Measurements from ENCODE around the gene APP. TPM values are rescaled to one million over a fixed set of nuclear protein-coding genes. Genes with fewer than 3 reads are reported as not detected.

Gene APP
- total RNA-seq, 1 donor = 373 TPM

DNA sequence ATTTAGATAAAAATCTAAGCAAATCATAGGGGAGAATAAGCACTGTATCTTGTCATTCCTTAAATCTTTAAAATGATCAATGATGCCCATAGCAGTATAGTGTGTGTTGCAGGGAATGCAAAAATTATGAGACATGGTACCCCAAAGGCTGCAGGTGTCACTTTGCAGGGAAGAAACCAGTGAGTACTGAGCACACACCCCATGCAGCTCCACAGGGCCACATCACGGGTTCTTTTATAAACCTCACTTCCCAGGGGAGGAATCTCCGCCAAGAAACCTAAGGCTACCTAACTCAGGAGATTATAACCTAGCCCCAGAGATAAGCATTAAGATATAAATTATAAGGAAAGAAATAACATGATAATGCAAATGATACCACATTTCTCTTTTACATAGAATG, 115.6 kb downstream of the APP start:
- DNase-seq (ENCODE audit: insufficient read length, low spot score, missing footprints) = no peak
- Histone ChIP-seq H3K27ac (ENCODE audit: low read depth, low read length) (no peak overlapping the region), H3K4me2 (ENCODE audit: insufficient read depth, low read length) (no peak overlapping the region)

DNA sequence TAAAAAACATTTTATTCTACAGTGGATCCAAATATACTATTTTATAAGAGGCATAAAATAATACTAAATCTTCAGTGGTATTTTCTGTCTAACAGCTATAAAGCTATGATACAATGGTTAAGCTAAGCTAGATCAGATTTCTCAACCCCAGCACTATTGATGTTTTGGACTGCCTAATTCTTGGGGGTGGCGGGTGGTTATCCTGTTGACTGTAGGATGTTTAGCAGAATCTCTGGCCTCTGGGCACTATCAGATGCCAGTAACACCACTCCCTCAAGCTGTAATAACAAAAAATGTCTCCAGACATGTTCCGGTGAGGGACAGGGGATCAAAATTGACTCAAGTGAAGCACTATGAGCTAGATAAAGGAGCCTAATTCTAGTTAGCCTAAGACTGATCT, 118.5 kb downstream of the APP start:
- H3K4me3 ChIP-seq (ENCODE audit: insufficient read depth, low read length) = no peak overlapping the region
- H4K20me1 ChIP-seq (ENCODE audit: insufficient read depth, low read length) = peaks cover 14% of the 10 kb centered on the region
- TF ChIP-seq, protein P1, sequence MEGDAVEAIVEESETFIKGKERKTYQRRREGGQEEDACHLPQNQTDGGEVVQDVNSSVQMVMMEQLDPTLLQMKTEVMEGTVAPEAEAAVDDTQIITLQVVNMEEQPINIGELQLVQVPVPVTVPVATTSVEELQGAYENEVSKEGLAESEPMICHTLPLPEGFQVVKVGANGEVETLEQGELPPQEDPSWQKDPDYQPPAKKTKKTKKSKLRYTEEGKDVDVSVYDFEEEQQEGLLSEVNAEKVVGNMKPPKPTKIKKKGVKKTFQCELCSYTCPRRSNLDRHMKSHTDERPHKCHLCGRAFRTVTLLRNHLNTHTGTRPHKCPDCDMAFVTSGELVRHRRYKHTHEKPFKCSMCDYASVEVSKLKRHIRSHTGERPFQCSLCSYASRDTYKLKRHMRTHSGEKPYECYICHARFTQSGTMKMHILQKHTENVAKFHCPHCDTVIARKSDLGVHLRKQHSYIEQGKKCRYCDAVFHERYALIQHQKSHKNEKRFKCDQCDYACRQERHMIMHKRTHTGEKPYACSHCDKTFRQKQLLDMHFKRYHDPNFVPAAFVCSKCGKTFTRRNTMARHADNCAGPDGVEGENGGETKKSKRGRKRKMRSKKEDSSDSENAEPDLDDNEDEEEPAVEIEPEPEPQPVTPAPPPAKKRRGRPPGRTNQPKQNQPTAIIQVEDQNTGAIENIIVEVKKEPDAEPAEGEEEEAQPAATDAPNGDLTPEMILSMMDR (IDR thresholded peaks at IDR 0.05; ENCODE audit: extremely low read depth, low read depth, low read length) = no peak
- peaks cover 20% of the 10 kb centered on the region for H3K36me3 ChIP-seq (ENCODE audit: insufficient read depth, low read length)
- peaks cover 2% of the 10 kb centered on the region for H3K4me1 ChIP-seq (ENCODE audit: insufficient read depth, low read length)
- H3K4me2 ChIP-seq (ENCODE audit: insufficient read depth, low read length) = no peak overlapping the region
- DNase-seq (ENCODE audit: insufficient read length, low spot score, missing footprints) = no peak
- no peak overlapping the region for H2AFZ ChIP-seq (ENCODE audit: low read length)
- no peaks in the 10 kb centered on the region for H3K27me3 ChIP-seq (ENCODE audit: insufficient read depth, low read length)
- H3K27ac ChIP-seq (ENCODE audit: low read depth, low read length) = no peak overlapping the region
- peaks cover 43% of the 10 kb centered on the region for H3K79me2 ChIP-seq (ENCODE audit: insufficient read depth, low read length)
- H3K9me3 ChIP-seq (ENCODE audit: low read depth, low read length) = no peaks in the 10 kb centered on the region

More for the DNA sequence above, 115.6 kb downstream of the APP start:
- no peaks in the 10 kb centered on the region for H3K9me3 ChIP-seq (ENCODE audit: low read depth, low read length)
- no peak overlapping the region for H2AFZ ChIP-seq (ENCODE audit: low read length)
- H3K36me3 ChIP-seq (ENCODE audit: insufficient read depth, low read length) = peaks cover 17% of the 10 kb centered on the region
- TF ChIP-seq, protein P1 (IDR thresholded peaks at IDR 0.05; ENCODE audit: extremely low read depth, low read depth, low read length) = no peak
- H4K20me1 ChIP-seq (ENCODE audit: insufficient read depth, low read length) = peaks cover 27% of the 10 kb centered on the region
- H3K27me3 ChIP-seq (ENCODE audit: insufficient read depth, low read length) = no peaks in the 10 kb centered on the region
- peaks cover 52% of the 10 kb centered on the region for H3K79me2 ChIP-seq (ENCODE audit: insufficient read depth, low read length)
- no peak overlapping the region for H3K4me3 ChIP-seq (ENCODE audit: insufficient read depth, low read length)
- H3K4me1 ChIP-seq (ENCODE audit: insufficient read depth, low read length) = peaks cover 2% of the 10 kb centered on the region

DNA sequence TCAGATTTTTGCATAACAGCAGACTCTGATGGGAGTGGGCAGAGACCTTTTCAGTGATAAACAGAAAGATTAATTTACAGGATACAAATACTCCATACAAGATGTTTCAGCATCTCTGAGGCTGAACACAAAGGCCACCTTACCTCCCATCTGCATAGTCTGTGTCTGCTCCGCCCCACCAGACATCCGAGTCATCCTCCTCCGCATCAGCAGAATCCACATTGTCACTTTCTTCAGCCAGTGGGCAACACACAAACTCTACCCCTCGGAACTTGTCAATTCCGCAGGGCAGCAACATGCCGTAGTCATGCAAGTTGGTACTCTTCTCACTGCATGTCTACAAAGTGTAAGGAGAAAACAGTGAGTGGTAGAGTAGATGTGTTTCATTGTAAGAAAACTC, 119.7 kb downstream of the APP start:
- peaks cover under 1% of the 10 kb centered on the region for H3K4me1 ChIP-seq (ENCODE audit: insufficient read depth, low read length)
- no peaks in the 10 kb centered on the region for H3K27me3 ChIP-seq (ENCODE audit: insufficient read depth, low read length)
- DNase-seq (ENCODE audit: insufficient read length, low spot score, missing footprints) = no peak
- H3K36me3 ChIP-seq (ENCODE audit: insufficient read depth, low read length) = peaks cover 20% of the 10 kb centered on the region
- no peak overlapping the region for H2AFZ ChIP-seq (ENCODE audit: low read length)
- TF ChIP-seq, protein P1 (IDR thresholded peaks at IDR 0.05; ENCODE audit: extremely low read depth, low read depth, low read length) = no peak
- H4K20me1 ChIP-seq (ENCODE audit: insufficient read depth, low read length) = peaks cover 9% of the 10 kb centered on the region
- no peak overlapping the region for H3K4me2 ChIP-seq (ENCODE audit: insufficient read depth, low read length)
- no peaks in the 10 kb centered on the region for H3K9me3 ChIP-seq (ENCODE audit: low read depth, low read length)
- H3K27ac ChIP-seq (ENCODE audit: low read depth, low read length) = no peak overlapping the region
- no peak overlapping the region for H3K4me3 ChIP-seq (ENCODE audit: insufficient read depth, low read length)
- peaks cover 35% of the 10 kb centered on the region for H3K79me2 ChIP-seq (ENCODE audit: insufficient read depth, low read length)

DNA sequence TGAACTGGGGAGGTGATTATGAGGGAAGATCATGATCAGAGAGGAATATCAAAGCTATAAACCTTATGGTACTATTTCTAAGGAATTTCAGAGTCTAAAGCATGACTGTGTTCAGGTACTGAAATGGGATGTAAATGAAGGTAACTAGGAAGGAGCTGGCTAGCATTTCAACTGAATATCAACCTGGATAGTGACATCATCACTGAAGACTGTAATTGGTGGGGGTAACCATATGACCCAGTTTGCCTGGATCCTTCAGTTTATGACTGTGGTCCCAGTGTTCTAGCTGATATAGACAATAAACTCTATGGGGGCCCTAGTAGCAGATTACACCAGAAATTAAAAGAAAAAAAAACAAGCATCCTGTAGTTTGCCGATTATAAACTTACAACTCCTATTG, 120.8 kb downstream of the APP start:
- no peaks in the 10 kb centered on the region for H3K4me1 ChIP-seq (ENCODE audit: insufficient read depth, low read length)
- H3K4me2 ChIP-seq (ENCODE audit: insufficient read depth, low read length) = no peak overlapping the region
- H3K27ac ChIP-seq (ENCODE audit: low read depth, low read length) = no peak overlapping the region
- TF ChIP-seq, protein P1 (IDR thresholded peaks at IDR 0.05; ENCODE audit: extremely low read depth, low read depth, low read length) = no peak
- no peak overlapping the region for H3K4me3 ChIP-seq (ENCODE audit: insufficient read depth, low read length)
- no peaks in the 10 kb centered on the region for H3K9me3 ChIP-seq (ENCODE audit: low read depth, low read length)
- no peak for DNase-seq (ENCODE audit: insufficient read length, low spot score, missing footprints)
- no peak overlapping the region for H2AFZ ChIP-seq (ENCODE audit: low read length)
- no peaks in the 10 kb centered on the region for H3K27me3 ChIP-seq (ENCODE audit: insufficient read depth, low read length)
- peaks cover 2% of the 10 kb centered on the region for H4K20me1 ChIP-seq (ENCODE audit: insufficient read depth, low read length)
- H3K79me2 ChIP-seq (ENCODE audit: insufficient read depth, low read length) = peaks cover 29% of the 10 kb centered on the region
- H3K36me3 ChIP-seq (ENCODE audit: insufficient read depth, low read length) = peaks cover 24% of the 10 kb centered on the region

Measured in osteoblast (primary cell).